Spinal cord (tissue), 10 donors: ENCODE data around the gene CTSL. TPM values are rescaled to one million over a fixed set of nuclear protein-coding genes. Genes with fewer than 3 reads are reported as not detected.
A peak's percentile ranks its signal among the peaks of the same experiment; 100 is the strongest.

Experiments used
- DNase-seq, 6 donors: peaks; one replicate each; pipeline versions ENCODE4 v3.0.0 to v3.0.0-alpha.2; 2013 to 2015; ENCODE audit warnings: low spot score in 6 of 6, low read depth in 4 of 6
- H3K27ac ChIP-seq: one replicate; pipeline ENCODE4 v1.5.1; 2013; ENCODE audit warnings: low read depth, low read length, control low read depth
- H3K27me3 ChIP-seq: one replicate; pipeline ENCODE4 v1.6.1; 2013; ENCODE audit warnings: low read length; ENCODE audit not compliant: control insufficient read depth, insufficient read depth
- H3K36me3 ChIP-seq: one replicate; pipeline ENCODE4 v1.6.1; 2013; ENCODE audit warnings: low read length; ENCODE audit not compliant: control insufficient read depth, insufficient read depth
- H3K4me1 ChIP-seq: one replicate; pipeline ENCODE4 v1.6.1; 2013; ENCODE audit warnings: low read length; ENCODE audit not compliant: control insufficient read depth, insufficient read depth
- H3K4me3 ChIP-seq: one replicate; pipeline ENCODE4 v1.5.1; 2013; ENCODE audit warnings: low read depth, low read length, control low read depth
- H3K9me3 ChIP-seq: one replicate; pipeline ENCODE4 v1.6.1; 2013; ENCODE audit warnings: low read length; ENCODE audit not compliant: control insufficient read depth, insufficient read depth
- WGBS: methylation state at CpG from one replicate; pipeline ENCODE4 v1.1.5; 2013; ENCODE audit warnings: missing lambda C conversion rate; ENCODE audit not compliant: insufficient coverage; 5-methylcytosine and 5-hydroxymethylcytosine counted together
- polyA plus RNA-seq, 2 donors: library from polyadenylated mRNA; unstranded; fragments of 120-200 nt; gene quantifications; one replicate each; pipeline ENCODE4 v1.2.1, GENCODE V29; 2013; ENCODE audit not compliant: insufficient read length in 2 of 2
- total RNA-seq, 2 donors: library from RNA; depleted of rRNA in 1 of 2; stranded (reverse); fragments of 120-200 nt in 1 of 2; fragments of >200 nt in 1 of 2; gene quantifications; one replicate each; pipeline versions ENCODE4 v1.2.3 to v1.2.4, GENCODE V29; 2013 to 2014
- donor health status: healthy.

The CTSL gene
- total and polyA plus RNA-seq, 4 donors: 66.5 to 467 (median 107) TPM

DNA sequence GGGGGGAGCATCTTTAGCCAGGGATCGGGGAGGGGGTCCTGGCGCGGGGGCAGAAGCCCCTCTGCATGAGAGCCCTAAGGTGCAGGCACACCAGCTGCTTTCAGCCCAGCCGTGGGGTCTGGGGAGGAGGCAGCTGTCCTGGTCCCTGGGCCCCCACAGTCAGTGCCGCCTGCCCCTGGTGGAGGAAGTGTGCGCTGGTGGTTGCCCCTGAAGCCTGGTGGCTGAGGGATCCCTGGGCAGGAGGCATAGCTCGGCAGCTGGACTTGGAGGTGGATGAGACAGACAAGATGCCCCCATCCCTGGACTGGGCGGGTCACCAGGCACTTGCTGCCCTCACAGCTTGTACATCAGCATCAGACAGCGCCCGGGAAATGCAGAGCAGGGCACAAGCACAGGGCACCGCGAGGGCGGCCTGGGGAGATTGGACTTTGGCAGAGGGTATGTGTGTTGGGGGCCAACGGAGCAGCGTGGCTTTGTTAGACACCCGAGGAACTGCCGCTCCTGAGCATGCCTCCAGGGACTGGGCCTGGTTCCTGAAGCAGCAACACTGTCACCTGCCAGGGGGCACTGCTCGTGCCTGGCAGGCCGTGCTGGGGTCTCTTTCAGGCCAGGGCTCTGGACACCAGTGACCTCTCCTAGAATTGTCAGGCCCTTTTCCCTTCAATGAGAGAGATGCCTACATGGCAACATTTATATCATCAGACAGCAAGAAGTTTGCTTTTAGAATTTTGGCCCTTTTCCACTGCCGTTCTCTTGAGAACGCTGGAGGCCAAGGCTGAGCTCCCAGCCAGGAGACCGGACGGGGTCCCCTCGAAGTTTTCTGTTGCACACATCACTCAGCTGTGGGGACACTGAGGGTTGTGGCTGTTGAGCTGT is 41.9 kb upstream of the CTSL start:
- WGBS: 78% methylated on average over 24 of the region's 24 CpGs
- DNase-seq: peak in 1 of 6 donors; percentile 21
- Histone ChIP-seq H3K27me3 (no peaks in the 10 kb centered on the region), H3K4me3 (no peak overlapping the region), H3K36me3 (peaks cover 40% of the 10 kb centered on the region), H3K4me1 (peaks cover 7% of the 10 kb centered on the region), H3K9me3 (no peaks in the 10 kb centered on the region), H3K27ac (no peak overlapping the region)

DNA sequence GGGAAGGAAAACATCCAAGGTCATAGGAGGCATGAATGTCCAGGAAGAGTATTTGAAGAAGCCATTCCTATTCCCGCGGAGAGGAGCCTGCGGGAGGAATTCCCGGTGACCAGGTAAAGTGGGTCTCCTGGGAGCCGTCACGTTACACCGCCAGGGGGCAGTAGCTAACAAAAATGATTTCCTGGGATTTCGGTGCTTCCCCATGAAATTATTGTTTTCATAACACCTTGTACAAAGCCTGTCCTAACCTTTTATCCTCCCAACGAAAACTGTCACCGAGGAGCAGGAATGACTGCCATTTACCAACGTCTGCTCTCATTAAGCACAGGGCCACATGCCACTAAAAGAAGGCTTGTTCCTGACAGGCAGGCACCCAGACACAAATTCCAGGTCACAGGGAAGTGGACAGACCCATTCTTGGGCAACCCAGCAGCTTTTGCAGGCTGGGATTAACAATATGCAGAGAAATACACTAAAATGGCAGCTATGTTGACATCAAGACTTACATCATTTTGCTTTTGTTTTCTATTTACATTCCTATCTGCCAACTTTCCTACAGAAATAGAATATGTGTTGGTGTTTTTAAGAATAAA is 41.2 kb upstream of the CTSL start:
- no peak overlapping the region for H3K27ac ChIP-seq

DNA sequence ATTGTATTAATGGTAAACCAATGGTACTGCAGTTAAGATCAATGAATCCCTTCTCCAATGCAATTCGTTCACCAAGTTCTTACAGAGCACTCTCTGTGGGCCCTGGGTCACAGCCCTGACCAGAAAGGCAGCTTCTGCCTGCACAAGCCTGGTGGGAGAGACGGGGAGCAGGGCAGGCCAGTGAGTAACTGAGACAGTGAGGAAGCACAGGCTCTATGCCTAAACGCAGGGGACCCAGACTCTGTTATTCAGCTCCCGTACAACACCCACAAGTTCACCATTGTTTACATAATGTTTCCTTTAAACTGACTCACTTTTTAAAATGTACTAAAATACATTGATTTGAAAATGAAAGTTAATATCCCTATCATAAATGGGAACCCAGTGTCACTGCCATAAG is 40.5 kb upstream of the CTSL start:
- no peak for DNase-seq
- Histone ChIP-seq H3K27ac (no peak overlapping the region), H3K9me3 (no peaks in the 10 kb centered on the region), H3K4me3 (no peak overlapping the region), H3K27me3 (no peaks in the 10 kb centered on the region), H3K4me1 (peaks cover 7% of the 10 kb centered on the region), H3K36me3 (peaks cover 40% of the 10 kb centered on the region)
- 67% methylated on average over 1 of the region's 4 CpGs for WGBS

More for the DNA sequence above, 41.2 kb upstream of the CTSL start:
- WGBS: 39% methylated on average over 11 of the region's 11 CpGs
- no peaks in the 10 kb centered on the region for H3K9me3 ChIP-seq
- no peak overlapping the region for H3K4me3 ChIP-seq
- H3K27me3 ChIP-seq: no peaks in the 10 kb centered on the region
- DNase-seq: peak in 3 of 6 donors; percentile 19 to 68 (median 59)
- H3K36me3 ChIP-seq: peaks cover 40% of the 10 kb centered on the region
- H3K4me1 ChIP-seq: peaks cover 7% of the 10 kb centered on the region

DNA sequence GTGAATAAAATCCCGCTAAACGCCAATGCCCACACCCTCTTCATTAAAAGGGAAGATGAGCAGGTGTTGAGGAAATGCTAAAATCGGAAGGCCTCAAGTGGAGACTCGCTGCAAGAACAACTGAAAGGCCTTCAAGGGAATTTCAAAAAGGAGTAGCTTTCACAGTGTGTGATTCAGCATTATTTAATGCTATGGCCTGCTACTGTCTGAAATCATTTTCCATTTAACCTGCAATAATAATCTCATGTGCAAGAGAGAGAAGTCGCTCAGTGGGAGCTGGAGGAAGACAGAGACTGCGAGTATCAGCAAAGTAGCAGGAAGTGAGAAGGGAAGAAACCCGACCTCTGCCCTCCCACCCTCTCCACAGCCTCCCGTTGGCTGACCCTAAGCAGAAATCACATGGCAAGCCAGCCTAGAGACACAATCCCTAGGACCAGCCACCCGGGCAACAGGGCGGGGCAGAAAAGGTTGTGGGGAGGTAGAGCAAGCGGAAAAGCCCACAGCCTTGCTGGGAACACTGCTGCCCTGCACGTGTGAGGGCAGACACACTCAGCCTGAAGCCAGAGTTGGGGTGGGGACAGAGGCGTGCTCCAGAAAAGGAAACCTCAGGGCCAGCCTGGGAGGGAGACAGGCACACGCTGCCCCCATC is 39.9 kb upstream of the CTSL start:
- DNase-seq: peak in 2 of 6 donors; percentile 22 to 34
- Histone ChIP-seq H3K27me3 (no peaks in the 10 kb centered on the region), H3K4me1 (peaks cover 7% of the 10 kb centered on the region), H3K36me3 (peaks cover 40% of the 10 kb centered on the region), H3K27ac (peak overlapping the region; percentile 47), H3K9me3 (no peaks in the 10 kb centered on the region), H3K4me3 (no peak overlapping the region)
- WGBS: 76% methylated on average over 6 of the region's 14 CpGs

DNA sequence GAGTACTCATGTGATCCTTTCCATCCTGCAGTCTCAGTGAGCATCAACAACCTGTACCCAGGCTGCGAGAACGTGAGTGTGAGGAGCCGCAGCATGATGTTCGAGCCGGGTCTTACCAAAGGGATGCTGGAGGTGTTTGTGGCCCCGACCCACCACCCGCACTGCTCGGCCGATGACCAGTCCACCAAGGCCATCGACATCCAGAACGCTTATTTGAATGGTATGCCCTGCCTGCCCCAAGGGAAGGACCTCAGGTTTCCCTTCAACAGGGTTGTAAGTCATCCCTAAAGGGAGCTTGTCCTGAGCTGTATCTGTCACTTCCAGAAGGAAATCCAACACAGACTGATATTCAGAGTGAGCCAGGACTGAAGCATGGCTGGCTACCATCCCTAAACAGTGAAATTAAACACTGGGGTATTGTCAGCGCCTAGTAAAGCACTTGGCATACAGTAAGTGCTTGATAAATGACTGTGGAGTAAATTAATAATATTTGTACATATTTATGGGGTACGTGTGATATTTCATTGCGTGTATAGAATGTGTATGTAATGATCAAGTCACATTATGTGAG is 39.3 kb upstream of the CTSL start:
- Histone ChIP-seq H3K27ac (peak overlapping the region; percentile 47), H3K4me1 (peaks cover 7% of the 10 kb centered on the region), H3K4me3 (no peak overlapping the region), H3K9me3 (no peaks in the 10 kb centered on the region), H3K36me3 (peaks cover 35% of the 10 kb centered on the region), H3K27me3 (no peaks in the 10 kb centered on the region)
- WGBS: 96% methylated on average over 12 of the region's 14 CpGs
- DNase-seq: no peak

DNA sequence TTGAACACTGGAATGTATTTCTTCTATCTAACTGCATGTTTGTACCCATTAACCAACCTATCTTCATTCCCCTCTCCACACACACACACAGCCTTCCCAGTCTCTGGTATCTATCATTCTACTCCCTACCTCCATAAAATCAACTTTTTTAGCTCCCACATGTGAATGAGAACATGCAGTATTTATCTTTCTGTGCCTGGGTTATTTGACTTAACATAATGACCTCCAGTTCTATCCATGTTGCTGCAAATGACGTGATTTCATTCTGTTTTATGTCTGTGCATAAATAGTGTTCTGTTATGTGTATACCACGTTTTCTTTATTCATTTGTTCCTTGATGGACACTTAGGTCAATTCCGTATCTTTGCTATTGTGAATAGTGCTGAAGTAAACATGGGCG is 38.7 kb upstream of the CTSL start:
- H3K27ac ChIP-seq: no peak overlapping the region

DNA sequence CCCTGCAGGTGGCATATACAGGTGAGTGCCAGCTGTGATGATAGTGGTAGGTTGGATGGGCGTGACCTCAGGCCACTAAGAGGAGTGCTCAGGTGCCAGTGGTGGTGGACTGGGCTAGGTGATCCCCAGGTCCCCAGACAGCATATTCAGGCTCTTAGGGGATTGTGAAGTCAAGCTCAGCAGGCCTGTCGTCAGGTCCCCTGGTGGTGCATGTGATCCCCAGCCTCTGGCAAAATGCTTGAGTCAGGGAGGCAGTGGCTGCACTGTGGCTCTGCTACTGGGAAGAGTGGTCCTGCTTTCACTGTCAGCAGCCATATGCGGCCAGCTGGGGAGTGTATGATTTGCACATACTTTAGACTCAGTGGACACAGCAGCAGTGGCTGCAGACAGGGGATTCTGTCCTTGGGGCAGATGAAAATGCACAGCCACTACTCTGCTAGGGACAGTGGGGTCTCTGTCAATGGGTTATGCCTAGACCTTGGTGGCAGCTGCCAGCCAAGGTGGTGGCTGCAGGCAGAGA is 31.6 kb upstream of the CTSL start:
- peaks cover 2% of the 10 kb centered on the region for H3K9me3 ChIP-seq
- H3K36me3 ChIP-seq: peaks cover 37% of the 10 kb centered on the region
- 97% methylated on average over 3 of the region's 3 CpGs for WGBS
- H3K4me3 ChIP-seq: no peak overlapping the region
- no peak for DNase-seq
- no peak overlapping the region for H3K27ac ChIP-seq
- no peaks in the 10 kb centered on the region for H3K4me1 ChIP-seq
- H3K27me3 ChIP-seq: no peaks in the 10 kb centered on the region

More for the DNA sequence above, 38.7 kb upstream of the CTSL start:
- Histone ChIP-seq H3K27me3 (no peaks in the 10 kb centered on the region), H3K9me3 (no peaks in the 10 kb centered on the region), H3K4me1 (peaks cover 7% of the 10 kb centered on the region), H3K36me3 (peaks cover 29% of the 10 kb centered on the region), H3K4me3 (no peak overlapping the region)
- WGBS: 72% methylated on average over 2 of the region's 4 CpGs
- DNase-seq: no peak

DNA sequence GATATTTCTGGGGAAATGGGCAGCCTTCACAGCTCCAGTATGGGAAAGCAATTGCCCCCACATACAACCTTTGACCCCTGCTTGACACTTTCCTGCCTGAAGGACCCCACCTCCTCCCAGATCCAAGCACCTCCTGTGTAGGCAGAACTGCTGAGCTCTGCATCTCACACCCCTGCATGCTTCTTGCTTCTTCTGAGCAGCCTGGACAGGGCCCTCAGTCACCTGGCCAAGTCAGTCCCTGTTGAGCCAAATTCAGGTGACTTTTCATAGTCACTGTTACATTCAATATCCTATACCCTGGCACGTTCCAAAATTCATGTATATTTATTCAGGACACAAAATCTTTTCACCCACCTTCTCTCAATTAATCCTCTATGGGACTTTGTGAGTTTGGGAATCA is 30.4 kb upstream of the CTSL start:
- Histone ChIP-seq H3K4me1 (no peaks in the 10 kb centered on the region), H3K36me3 (peaks cover 46% of the 10 kb centered on the region), H3K9me3 (peaks cover 2% of the 10 kb centered on the region), H3K27me3 (no peaks in the 10 kb centered on the region), H3K27ac (no peak overlapping the region), H3K4me3 (no peak overlapping the region)
- no CpG with 5 or more reads among the region's 1 CpG for WGBS
- DNase-seq: no peak

DNA sequence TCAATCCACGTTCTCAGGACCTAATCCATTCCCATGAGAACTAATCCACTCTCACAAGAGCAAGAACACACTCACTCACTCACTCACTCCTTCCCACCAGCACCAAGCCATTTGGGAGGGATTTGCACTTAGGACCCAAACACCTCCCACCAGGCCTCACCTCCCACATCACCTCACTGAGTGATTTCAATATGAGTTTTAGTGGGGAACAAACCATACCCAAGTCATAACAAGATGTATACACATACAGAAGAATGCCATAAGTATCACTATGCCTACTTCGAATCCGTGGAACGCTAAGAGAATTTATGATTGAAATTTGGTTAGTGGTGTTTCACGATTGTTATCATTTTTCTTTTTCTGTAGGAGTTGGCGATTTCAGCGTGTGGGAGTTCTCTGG is 29.3 kb upstream of the CTSL start:
- 89% methylated on average over 3 of the region's 7 CpGs for WGBS
- Histone ChIP-seq H3K36me3 (peaks cover 47% of the 10 kb centered on the region), H3K4me1 (no peaks in the 10 kb centered on the region), H3K27me3 (no peaks in the 10 kb centered on the region), H3K4me3 (no peak overlapping the region), H3K27ac (no peak overlapping the region), H3K9me3 (peaks cover 2% of the 10 kb centered on the region)
- DNase-seq: no peak
